ENCODE data around the gene ORC6. TPM values are rescaled to one million over a fixed set of nuclear protein-coding genes. Genes with fewer than 3 reads are reported as not detected.

Gene ORC6
- total and polyA plus RNA-seq, 7 donors, result 0.26 to 2.5 (median 0.70) TPM

GRCh38 chr16:46690281-46691178 is 1.1 kb downstream of the ORC6 start:
- intact Hi-C loops (cut with DNase I), result no loop called here
- H3K4me1 ChIP-seq, result peaks cover 33% of the 10 kb centered on the region

DNA sequence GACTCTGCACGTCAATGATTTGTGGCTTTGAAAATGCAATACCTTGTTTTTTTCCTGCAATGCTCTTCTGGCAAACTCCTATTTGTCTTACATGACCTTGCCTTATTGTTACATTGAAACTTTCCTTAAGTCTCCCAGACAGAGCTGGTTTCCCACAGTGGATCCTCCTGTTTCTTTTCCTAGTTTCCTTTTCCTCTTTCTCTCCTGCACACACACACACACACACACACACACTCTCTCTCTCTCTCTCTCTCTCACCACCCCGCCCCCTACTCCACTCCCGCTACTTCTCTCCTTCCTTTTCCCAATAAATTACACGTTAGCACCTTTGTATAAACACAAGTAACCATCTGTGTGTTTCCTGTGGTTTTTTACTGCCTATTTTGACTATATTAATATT is 2.3 kb downstream of the ORC6 start:
- no peaks in the 10 kb centered on the region for H3K36me3 ChIP-seq (ENCODE audit: insufficient read depth in 1 of 2, low read depth in 1 of 2)
- 75 to 86% (median 84%) methylated on average over 4 of the region's 4 CpGs for WGBS, 3 donors
- TF ChIP-seq, protein P1, sequence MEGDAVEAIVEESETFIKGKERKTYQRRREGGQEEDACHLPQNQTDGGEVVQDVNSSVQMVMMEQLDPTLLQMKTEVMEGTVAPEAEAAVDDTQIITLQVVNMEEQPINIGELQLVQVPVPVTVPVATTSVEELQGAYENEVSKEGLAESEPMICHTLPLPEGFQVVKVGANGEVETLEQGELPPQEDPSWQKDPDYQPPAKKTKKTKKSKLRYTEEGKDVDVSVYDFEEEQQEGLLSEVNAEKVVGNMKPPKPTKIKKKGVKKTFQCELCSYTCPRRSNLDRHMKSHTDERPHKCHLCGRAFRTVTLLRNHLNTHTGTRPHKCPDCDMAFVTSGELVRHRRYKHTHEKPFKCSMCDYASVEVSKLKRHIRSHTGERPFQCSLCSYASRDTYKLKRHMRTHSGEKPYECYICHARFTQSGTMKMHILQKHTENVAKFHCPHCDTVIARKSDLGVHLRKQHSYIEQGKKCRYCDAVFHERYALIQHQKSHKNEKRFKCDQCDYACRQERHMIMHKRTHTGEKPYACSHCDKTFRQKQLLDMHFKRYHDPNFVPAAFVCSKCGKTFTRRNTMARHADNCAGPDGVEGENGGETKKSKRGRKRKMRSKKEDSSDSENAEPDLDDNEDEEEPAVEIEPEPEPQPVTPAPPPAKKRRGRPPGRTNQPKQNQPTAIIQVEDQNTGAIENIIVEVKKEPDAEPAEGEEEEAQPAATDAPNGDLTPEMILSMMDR (IDR thresholded peaks at IDR 0.05), result no peak
- H3K27ac ChIP-seq, result no peak overlapping the region
- H3K9me3 ChIP-seq, result no peaks in the 10 kb centered on the region
- intact Hi-C loops (cut with DNase I), result no loop called here
- no peaks in the 10 kb centered on the region for H3K27me3 ChIP-seq (ENCODE audit: insufficient read depth in 3 of 3, low read length in 2 of 3)
- DNase-seq (no peak), ATAC-seq (no peak)
- H3K4me1 ChIP-seq, result peaks cover 26% of the 10 kb centered on the region
- H3K4me3 ChIP-seq, result no peak overlapping the region

More at GRCh38 chr16:46690281-46691178, 1.1 kb downstream of the ORC6 start:
- TF ChIP-seq, protein P1 (IDR thresholded peaks at IDR 0.05), result no peak
- ATAC-seq, result no peak
- H3K27me3 ChIP-seq (ENCODE audit: insufficient read depth in 3 of 3, low read length in 2 of 3), result no peaks in the 10 kb centered on the region
- 15 to 17% (median 16%) methylated on average over 21 of the region's 21 CpGs for WGBS, 3 donors
- no peak for DNase-seq
- H3K9me3 ChIP-seq, result no peaks in the 10 kb centered on the region
- peak overlapping the region; percentile 96 for H3K27ac ChIP-seq
- no peaks in the 10 kb centered on the region for H3K36me3 ChIP-seq (ENCODE audit: insufficient read depth in 1 of 2, low read depth in 1 of 2)
- H3K4me3 ChIP-seq, result peak overlapping the region; percentile 96

- Histone ChIP-seq H3K4me1 (peaks cover 11% of the 10 kb centered on the region), H3K9me3 (no peaks in the 10 kb centered on the region), H3K27ac (no peak overlapping the region)
Measured at GRCh38 chr16:46693598-46693997, 4.1 kb downstream of the ORC6 start.

DNA sequence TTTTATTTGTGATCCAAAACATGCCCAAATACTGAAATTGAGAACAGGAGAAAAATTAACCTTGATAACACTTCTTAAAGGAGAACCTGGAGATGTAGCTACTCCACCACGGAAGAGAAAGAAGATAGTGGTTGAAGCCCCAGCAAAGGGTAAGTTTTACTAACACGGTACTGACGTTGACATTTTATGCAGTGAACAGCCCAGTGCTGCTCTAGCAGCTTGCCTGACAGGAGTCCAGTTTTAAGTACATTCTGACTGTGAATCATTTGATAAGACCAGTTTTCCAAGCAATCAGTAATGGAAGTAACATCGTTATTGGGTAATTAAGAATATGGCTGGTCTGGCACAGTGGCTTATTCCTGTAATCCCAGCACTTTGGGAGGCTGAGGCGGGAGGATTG is 6.5 kb downstream of the ORC6 start:
- no peaks in the 10 kb centered on the region for H3K9me3 ChIP-seq
- no peak for ATAC-seq
- H3K27ac ChIP-seq, result no peak overlapping the region
- peaks cover under 1% of the 10 kb centered on the region for H3K4me1 ChIP-seq
- H3K4me3 ChIP-seq, result no peak overlapping the region
- intact Hi-C loops (cut with DNase I), result no loop called here
- 93 to 94% (median 93%) methylated on average over 5 of the region's 5 CpGs for WGBS, 3 donors
- H3K27me3 ChIP-seq (ENCODE audit: insufficient read depth in 3 of 3, low read length in 2 of 3), result no peaks in the 10 kb centered on the region
- TF ChIP-seq, protein P1 (IDR thresholded peaks at IDR 0.05), result no peak
- DNase-seq, result no peak
- H3K36me3 ChIP-seq (ENCODE audit: insufficient read depth in 1 of 2, low read depth in 1 of 2), result no peaks in the 10 kb centered on the region

More at GRCh38 chr16:46693598-46693997, 4.1 kb downstream of the ORC6 start:
- ATAC-seq (no peak), DNase-seq (no peak)
- TF ChIP-seq, protein P1 (IDR thresholded peaks at IDR 0.05), result no peak
- Histone ChIP-seq H3K27me3 (ENCODE audit: insufficient read depth in 3 of 3, low read length in 2 of 3) (no peaks in the 10 kb centered on the region), H3K36me3 (ENCODE audit: insufficient read depth in 1 of 2, low read depth in 1 of 2) (no peaks in the 10 kb centered on the region), H3K4me3 (no peak overlapping the region)
- intact Hi-C loops (cut with DNase I), result no loop called here
- WGBS, 3 donors, result 93 to 100% (median 97%) methylated on average over 2 of the region's 2 CpGs

Measured in psoas muscle (tissue), 8 donors.